Forelimb muscle (tissue), 1 donor: ENCODE measurements around the gene PLAGL2. TPM values are rescaled to one million over a fixed set of nuclear protein-coding genes. Genes with fewer than 3 reads are reported as not detected.

Experiments
- DNase-seq: peaks from one replicate; pipeline ENCODE4 v3.0.0-alpha.2; 2013; ENCODE audit warnings: low read depth
- polyA plus RNA-seq: library from polyadenylated mRNA; unstranded; fragments of 120-200 nt; gene quantifications from one replicate; pipeline ENCODE4 v1.2.1, GENCODE V29; 2013; ENCODE audit not compliant: insufficient read length

PLAGL2 gene
- polyA plus RNA-seq, 1 donor: 9.8 TPM

DNA sequence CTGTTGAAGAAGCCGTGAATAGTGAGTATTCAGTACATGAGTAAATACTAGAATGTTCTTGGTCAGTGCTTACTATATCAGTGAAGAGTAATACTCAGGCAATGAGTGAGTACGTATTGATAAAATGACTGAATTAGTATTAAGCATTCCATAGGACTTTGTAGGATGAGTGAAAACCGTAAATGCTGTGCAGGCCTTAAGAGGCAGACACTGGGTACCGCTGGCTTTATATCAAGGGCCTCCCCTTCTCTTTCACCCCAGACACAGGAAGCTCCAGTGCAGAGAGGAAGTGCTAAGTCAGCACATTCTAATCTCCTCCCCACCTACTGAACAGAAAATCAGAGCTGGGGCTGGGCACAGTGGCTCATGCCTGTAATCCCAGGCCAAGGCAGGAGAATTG is 24.3 kb upstream of the PLAGL2 start:
- no peak for DNase-seq

GRCh38 chr20:32231245-32231644 is 23.7 kb upstream of the PLAGL2 start:
- DNase-seq: no peak

GRCh38 chr20:32230707-32231106 is 23.2 kb upstream of the PLAGL2 start:
- no peak for DNase-seq

DNA sequence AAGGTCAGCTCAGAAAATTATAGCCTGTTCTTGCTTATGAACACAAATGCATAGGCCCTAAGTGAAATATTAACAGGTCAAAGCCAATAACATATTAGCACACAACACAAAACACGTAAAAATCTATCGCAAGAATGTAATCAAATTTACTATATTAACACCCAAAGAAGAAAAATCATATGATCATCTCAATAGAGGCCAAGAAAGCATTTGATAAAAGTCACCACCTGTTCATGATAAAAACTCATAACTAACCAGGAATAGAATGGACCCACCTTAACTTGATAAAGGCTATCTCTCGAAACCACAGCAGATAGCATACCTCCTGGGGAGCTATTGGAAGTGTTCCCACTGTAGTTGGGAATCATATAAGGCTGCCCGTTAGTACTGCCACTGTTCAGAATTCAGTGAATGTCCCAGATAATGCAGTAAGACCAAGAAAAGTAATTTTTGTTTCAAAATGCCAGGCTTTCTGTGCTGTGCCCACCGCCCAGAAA is 21.8 kb upstream of the PLAGL2 start:
- no peak for DNase-seq

DNA sequence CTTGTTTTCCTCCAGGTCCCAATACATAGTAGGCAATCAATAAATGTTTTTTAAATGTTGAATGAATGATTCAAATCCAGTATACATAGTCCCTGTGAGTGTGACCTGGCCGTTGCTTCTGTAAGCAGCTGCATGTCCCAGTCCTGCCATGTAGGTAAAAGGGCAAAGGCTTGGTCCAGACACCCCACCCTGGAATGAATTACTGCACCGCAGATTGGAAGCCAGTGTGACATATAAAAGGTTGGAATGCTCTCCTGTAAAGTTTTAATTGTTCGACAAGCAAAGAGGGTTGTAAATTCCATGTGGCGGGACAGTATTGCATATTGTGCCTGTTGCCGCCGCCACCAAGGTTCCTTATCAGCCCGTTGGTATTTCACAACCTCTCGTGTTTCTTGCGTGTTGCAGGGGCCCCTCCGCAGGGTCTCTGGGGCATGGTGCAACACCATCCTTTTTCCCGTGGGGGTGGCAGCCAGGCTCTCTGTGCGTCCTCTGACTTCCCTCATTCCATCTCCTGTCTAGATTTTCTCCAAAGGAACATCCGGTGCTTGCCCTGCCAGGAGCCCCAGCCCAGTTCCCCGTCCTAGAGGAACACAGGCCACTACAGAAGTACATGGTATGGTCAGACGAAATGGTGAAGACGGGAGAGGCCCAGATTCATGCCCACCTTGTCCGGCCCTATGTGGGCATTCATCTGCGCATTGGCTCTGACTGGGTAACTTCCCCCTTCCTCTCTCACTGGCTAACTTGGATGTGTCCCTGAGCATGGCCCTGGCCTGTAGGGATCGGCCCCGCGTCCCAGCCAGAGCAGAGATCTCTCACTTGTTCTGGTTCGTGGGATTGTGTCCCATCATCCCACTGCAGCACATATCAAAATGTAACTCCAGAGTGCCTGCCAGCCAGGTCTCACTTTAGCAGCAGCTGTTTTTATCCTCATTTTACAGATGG is 20.5 kb upstream of the PLAGL2 start:
- no peak for DNase-seq

- DNase-seq: no peak
Observed at GRCh38 chr20:32227306-32227705, 19.8 kb upstream of the PLAGL2 start.

DNA sequence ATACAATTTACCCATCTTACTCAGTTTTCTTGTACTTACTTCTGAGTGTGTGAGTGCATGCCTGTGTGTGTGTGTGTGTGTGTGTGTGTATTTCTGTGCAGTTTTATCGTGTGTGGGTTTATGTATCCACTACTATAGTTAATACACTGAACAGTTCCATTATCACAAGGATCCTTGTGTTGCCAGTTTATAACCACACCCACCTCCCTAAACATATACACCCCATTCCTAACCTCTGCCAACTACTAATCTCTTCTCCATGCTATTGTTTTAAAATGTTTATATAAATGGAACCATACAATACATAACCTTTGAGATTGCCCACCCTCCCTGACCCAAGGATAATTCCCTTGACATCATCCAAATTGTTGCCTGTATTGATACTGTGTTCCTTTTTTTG is 18.8 kb upstream of the PLAGL2 start:
- no peak for DNase-seq

DNA sequence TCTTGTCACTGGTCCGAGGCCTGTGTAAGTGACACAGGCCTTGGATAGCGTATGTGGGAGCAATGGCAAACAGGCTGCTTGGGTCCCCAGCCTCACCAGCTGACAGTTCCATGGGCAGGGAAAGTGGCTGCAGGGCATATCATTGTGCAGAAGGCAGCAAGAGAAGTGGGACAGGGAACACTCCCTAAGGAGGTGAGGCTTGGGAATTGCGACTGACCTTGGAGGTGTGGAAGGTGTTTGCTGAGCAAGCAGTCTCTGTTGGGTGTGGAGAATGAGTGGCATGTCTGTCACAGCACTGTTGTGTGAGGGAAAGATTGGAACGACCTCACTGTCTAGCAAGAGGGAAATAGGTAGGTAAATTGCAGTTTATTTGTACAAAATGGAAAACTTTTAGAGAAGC is 16.9 kb upstream of the PLAGL2 start:
- DNase-seq: no peak

- DNase-seq: no peak
Observed at GRCh38 chr20:32218156-32218900, 10.8 kb upstream of the PLAGL2 start.

DNA sequence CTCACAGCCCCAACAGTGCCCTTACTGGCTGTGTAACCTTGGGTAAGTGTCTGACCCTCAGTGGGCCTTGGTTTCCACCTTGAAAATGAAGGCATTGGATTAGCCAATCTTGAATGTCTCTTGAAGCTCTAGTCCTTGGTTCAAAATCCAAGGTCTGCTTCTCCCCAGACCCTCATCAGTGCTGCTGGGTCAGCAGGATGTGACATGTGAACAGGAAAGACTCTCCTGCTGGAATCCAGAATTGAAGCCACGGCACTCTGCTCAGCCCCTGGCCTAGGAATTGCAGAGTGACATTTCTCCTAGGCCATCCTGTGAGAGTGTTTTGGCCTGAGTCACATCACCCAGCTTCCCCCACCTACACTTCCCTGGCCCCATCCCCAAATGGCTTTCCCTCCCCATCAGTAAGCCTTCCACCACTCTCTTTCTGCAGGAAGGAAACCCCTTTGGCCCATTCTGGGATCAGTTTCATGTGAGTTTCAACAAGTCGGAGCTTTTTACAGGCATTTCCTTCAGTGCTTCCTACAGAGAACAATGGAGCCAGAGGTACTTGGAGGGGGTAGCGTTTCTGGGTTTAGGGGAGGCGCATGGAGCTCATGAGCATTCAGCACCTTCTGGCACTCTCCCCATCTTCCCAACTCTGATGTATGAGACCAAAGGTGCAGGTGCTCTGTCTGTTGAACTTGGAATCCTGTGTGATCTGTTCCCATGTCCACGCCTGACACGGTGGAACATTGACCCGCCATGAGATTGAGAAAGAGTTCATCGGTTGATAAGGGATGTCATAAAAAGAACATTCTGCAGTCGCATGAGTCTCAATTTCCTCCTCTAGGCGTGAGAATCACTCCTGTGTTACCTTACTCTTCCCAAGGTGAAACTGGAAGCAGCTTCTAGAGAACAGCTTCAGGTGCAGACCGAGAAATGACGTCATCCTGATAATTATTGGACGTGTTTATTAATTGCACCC is 8.9 kb upstream of the PLAGL2 start:
- no peak for DNase-seq

- DNase-seq: no peak
Observed at GRCh38 chr20:32215729-32216128, 8.2 kb upstream of the PLAGL2 start.

- DNase-seq: no peak
Observed at GRCh38 chr20:32215147-32215546, 7.6 kb upstream of the PLAGL2 start.

- no peak for DNase-seq
Observed at GRCh38 chr20:32213870-32214269, 6.3 kb upstream of the PLAGL2 start.

DNA sequence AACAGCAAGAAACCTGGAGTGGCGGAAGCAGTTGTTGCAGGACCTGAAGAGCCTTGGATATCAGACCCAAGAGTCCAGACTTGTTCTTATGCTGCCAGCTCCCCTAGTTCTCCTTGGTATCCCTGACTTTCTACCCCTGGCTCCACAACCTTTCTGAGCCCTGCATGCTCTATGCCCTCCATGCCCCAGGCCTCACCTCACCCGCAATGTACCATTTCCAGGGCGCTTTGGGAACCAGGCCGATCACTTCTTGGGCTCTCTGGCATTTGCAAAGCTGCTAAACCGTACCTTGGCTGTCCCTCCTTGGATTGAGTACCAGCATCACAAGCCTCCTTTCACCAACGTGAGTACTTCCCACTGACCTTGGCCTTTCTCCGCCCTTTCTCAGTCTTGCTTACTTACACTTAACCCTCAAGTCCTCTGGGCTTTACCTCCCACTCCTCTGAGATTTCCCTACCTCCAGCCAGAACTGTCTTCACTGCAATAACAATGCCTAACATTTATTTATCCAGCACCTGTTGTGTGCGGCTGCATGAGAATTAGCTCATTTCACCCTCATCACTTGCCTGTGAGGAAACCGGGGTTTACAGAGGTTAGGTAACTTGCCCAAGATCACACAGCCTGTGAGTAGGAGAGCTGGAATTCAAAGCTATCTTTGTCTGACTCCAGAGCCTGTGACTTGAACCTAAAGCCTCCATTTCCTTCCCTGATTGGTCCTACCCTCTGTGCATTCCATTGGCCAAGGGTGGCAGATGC is 2.5 kb upstream of the PLAGL2 start:
- no peak for DNase-seq

- no peak for DNase-seq
Observed at GRCh38 chr20:32208499-32209154, 1.1 kb upstream of the PLAGL2 start.

DNA sequence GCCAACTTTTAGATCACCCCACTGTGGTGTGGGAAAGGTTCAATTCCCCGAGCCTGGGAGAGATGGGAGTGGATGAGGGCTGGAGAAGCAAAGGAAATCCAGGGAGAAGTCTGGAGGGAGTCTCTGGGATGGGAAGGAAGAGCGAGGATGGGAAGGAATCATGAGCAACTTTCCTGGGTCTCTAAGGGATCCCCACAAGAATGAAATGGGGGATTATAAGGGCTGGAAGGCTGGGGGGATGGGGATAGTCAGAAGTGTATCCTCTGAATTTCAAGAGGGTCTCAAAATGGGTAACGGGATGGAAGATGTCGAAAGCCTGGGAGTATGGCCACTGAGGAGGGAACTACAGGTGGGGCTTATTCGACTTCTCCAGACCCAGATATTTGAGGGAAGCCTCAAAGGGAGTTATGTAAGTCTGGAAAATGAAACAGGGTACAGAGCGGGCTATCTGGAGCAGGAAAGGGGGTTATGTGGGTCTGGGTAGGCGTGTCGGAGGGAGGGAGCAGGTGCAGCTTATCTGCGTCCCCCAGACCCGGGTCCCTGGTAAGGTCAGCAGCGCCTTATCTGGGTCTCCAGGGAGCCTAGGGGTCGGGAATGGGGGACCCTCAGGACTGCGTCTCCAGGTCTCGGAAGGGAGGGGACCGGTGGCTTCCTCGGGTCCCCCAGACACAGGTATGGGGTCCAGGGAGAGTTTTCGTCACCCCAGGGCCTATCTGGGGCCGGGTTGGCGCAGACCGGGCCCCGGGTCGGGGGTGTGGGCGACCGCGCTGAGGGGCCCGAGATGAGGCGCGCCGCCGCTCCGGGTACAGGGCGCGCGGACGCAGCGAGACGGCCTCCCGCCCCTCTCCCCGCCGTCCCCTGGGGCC is 550 bp downstream of the PLAGL2 start:
- no peak for DNase-seq

GRCh38 chr20:32205843-32206759 is 1.4 kb downstream of the PLAGL2 start:
- DNase-seq: no peak
